Measurements from ENCODE around the gene GPT2.

Gene GPT2

GRCh38 chr16:46889245-46889941 lies 5.2 kb downstream of the GPT2 start:
- no peak overlapping the region for H3K9ac ChIP-seq (ENCODE audit: low read depth, low read length)
- peaks cover 61% of the 10 kb centered on the region for H3K36me3 ChIP-seq (ENCODE audit: insufficient read depth, low read depth, low read length)
- peaks cover 16% of the 10 kb centered on the region for H3K4me1 ChIP-seq (ENCODE audit: insufficient read depth, low read length)

GRCh38 chr16:46889942-46890300 lies 5.8 kb downstream of the GPT2 start:
- Histone ChIP-seq H3K4me1 (ENCODE audit: insufficient read depth, low read length) (peaks cover 16% of the 10 kb centered on the region), H3K27me3 (ENCODE audit: insufficient read depth, low read length) (no peaks in the 10 kb centered on the region), H3K4me3 (ENCODE audit: low read length) (no peak overlapping the region), H3K27ac (ENCODE audit: low read length) (no peak overlapping the region), H3K9me3 (ENCODE audit: insufficient read depth, low read depth, low read length) (no peaks in the 10 kb centered on the region), H3K9ac (ENCODE audit: low read depth, low read length) (no peak overlapping the region), H3K36me3 (ENCODE audit: insufficient read depth, low read depth, low read length) (peaks cover 62% of the 10 kb centered on the region)

More at GRCh38 chr16:46889245-46889941, 5.2 kb downstream of the GPT2 start:
- Histone ChIP-seq H3K9me3 (ENCODE audit: insufficient read depth, low read depth, low read length) (no peaks in the 10 kb centered on the region), H3K4me3 (ENCODE audit: low read length) (no peak overlapping the region), H3K27ac (ENCODE audit: low read length) (no peak overlapping the region), H3K27me3 (ENCODE audit: insufficient read depth, low read length) (no peaks in the 10 kb centered on the region)

- Histone ChIP-seq H3K4me3 (ENCODE audit: low read length) (no peak overlapping the region), H3K9ac (ENCODE audit: low read depth, low read length) (no peak overlapping the region), H3K27me3 (ENCODE audit: insufficient read depth, low read length) (no peaks in the 10 kb centered on the region), H3K36me3 (ENCODE audit: insufficient read depth, low read depth, low read length) (peaks cover 69% of the 10 kb centered on the region), H3K27ac (ENCODE audit: low read length) (no peak overlapping the region), H3K4me1 (ENCODE audit: insufficient read depth, low read length) (peaks cover 3% of the 10 kb centered on the region; the same call in 1 of the 2 replicates), H3K9me3 (ENCODE audit: insufficient read depth, low read depth, low read length) (no peaks in the 10 kb centered on the region)
These were observed 7.7 kb downstream of the GPT2 start for GRCh38 chr16:46891910-46892309.

GRCh38 chr16:46894036-46894672 lies 10.0 kb downstream of the GPT2 start:
- H3K9ac ChIP-seq (ENCODE audit: low read depth, low read length) = no peak overlapping the region
- H3K36me3 ChIP-seq (ENCODE audit: insufficient read depth, low read depth, low read length) = peaks cover 65% of the 10 kb centered on the region
- H3K9me3 ChIP-seq (ENCODE audit: insufficient read depth, low read depth, low read length) = no peaks in the 10 kb centered on the region
- H3K27ac ChIP-seq (ENCODE audit: low read length) = no peak overlapping the region
- no peak overlapping the region for H3K4me3 ChIP-seq (ENCODE audit: low read length)
- 0 out of 2 replicates have a peak, but pooled peaks cover 3% of the 10 kb centered on the region for H3K4me1 ChIP-seq (ENCODE audit: insufficient read depth, low read length)
- H3K27me3 ChIP-seq (ENCODE audit: insufficient read depth, low read length) = no peaks in the 10 kb centered on the region

- H3K9me3 ChIP-seq (ENCODE audit: insufficient read depth, low read depth, low read length) = no peaks in the 10 kb centered on the region
- H3K9ac ChIP-seq (ENCODE audit: low read depth, low read length) = no peak overlapping the region
- H3K27ac ChIP-seq (ENCODE audit: low read length) = no peak overlapping the region
- 0 out of 2 replicates have a peak, but pooled peaks cover 3% of the 10 kb centered on the region for H3K4me1 ChIP-seq (ENCODE audit: insufficient read depth, low read length)
- peaks cover 65% of the 10 kb centered on the region for H3K36me3 ChIP-seq (ENCODE audit: insufficient read depth, low read depth, low read length)
- H3K27me3 ChIP-seq (ENCODE audit: insufficient read depth, low read length) = no peaks in the 10 kb centered on the region
- no peak overlapping the region for H3K4me3 ChIP-seq (ENCODE audit: low read length)
These were observed 11.5 kb downstream of the GPT2 start for GRCh38 chr16:46895399-46896313.

GRCh38 chr16:46896314-46896968 lies 12.3 kb downstream of the GPT2 start:
- no peak overlapping the region for H3K27ac ChIP-seq (ENCODE audit: low read length)
- H3K9ac ChIP-seq (ENCODE audit: low read depth, low read length) = no peak overlapping the region
- no peaks in the 10 kb centered on the region for H3K27me3 ChIP-seq (ENCODE audit: insufficient read depth, low read length)
- no peaks in the 10 kb centered on the region for H3K9me3 ChIP-seq (ENCODE audit: insufficient read depth, low read depth, low read length)
- H3K4me1 ChIP-seq (ENCODE audit: insufficient read depth, low read length) = 0 out of 2 replicates have a peak, but pooled peaks cover 3% of the 10 kb centered on the region
- H3K4me3 ChIP-seq (ENCODE audit: low read length) = no peak overlapping the region
- peaks cover 70% of the 10 kb centered on the region for H3K36me3 ChIP-seq (ENCODE audit: insufficient read depth, low read depth, low read length)

GRCh38 chr16:46897471-46897870 lies 13.3 kb downstream of the GPT2 start:
- H3K27me3 ChIP-seq (ENCODE audit: insufficient read depth, low read length) = no peaks in the 10 kb centered on the region
- no peaks in the 10 kb centered on the region for H3K9me3 ChIP-seq (ENCODE audit: insufficient read depth, low read depth, low read length)
- H3K9ac ChIP-seq (ENCODE audit: low read depth, low read length) = no peak overlapping the region
- no peak overlapping the region for H3K27ac ChIP-seq (ENCODE audit: low read length)
- 0 out of 2 replicates have a peak, but pooled peaks cover 3% of the 10 kb centered on the region for H3K4me1 ChIP-seq (ENCODE audit: insufficient read depth, low read length)
- no peak overlapping the region for H3K4me3 ChIP-seq (ENCODE audit: low read length)
- H3K36me3 ChIP-seq (ENCODE audit: insufficient read depth, low read depth, low read length) = peaks cover 70% of the 10 kb centered on the region

GRCh38 chr16:46898006-46898405 lies 13.8 kb downstream of the GPT2 start:
- Histone ChIP-seq H3K27ac (ENCODE audit: low read length) (no peak overlapping the region), H3K4me3 (ENCODE audit: low read length) (no peak overlapping the region), H3K36me3 (ENCODE audit: insufficient read depth, low read depth, low read length) (peaks cover 72% of the 10 kb centered on the region), H3K27me3 (ENCODE audit: insufficient read depth, low read length) (no peaks in the 10 kb centered on the region), H3K4me1 (ENCODE audit: insufficient read depth, low read length) (0 out of 2 replicates have a peak, but pooled peaks cover 3% of the 10 kb centered on the region), H3K9ac (ENCODE audit: low read depth, low read length) (no peak overlapping the region), H3K9me3 (ENCODE audit: insufficient read depth, low read depth, low read length) (no peaks in the 10 kb centered on the region)

GRCh38 chr16:46899443-46900143 lies 15.4 kb downstream of the GPT2 start:
- no peak overlapping the region for H3K9ac ChIP-seq (ENCODE audit: low read depth, low read length)
- no peak overlapping the region for H3K27ac ChIP-seq (ENCODE audit: low read length)
- no peak overlapping the region for H3K4me3 ChIP-seq (ENCODE audit: low read length)
- H3K9me3 ChIP-seq (ENCODE audit: insufficient read depth, low read depth, low read length) = no peaks in the 10 kb centered on the region
- no peaks in the 10 kb centered on the region for H3K27me3 ChIP-seq (ENCODE audit: insufficient read depth, low read length)
- H3K36me3 ChIP-seq (ENCODE audit: insufficient read depth, low read depth, low read length) = peaks cover 72% of the 10 kb centered on the region
- 0 out of 2 replicates have a peak, but pooled peaks cover 3% of the 10 kb centered on the region for H3K4me1 ChIP-seq (ENCODE audit: insufficient read depth, low read length)

GRCh38 chr16:46900455-46901235 lies 16.5 kb downstream of the GPT2 start:
- Histone ChIP-seq H3K27me3 (ENCODE audit: insufficient read depth, low read length) (no peaks in the 10 kb centered on the region), H3K4me1 (ENCODE audit: insufficient read depth, low read length) (0 out of 2 replicates have a peak, but pooled peaks cover 3% of the 10 kb centered on the region), H3K27ac (ENCODE audit: low read length) (no peak overlapping the region), H3K9me3 (ENCODE audit: insufficient read depth, low read depth, low read length) (no peaks in the 10 kb centered on the region), H3K36me3 (ENCODE audit: insufficient read depth, low read depth, low read length) (peaks cover 78% of the 10 kb centered on the region), H3K9ac (ENCODE audit: low read depth, low read length) (no peak overlapping the region), H3K4me3 (ENCODE audit: low read length) (no peak overlapping the region)

Data from iPS-20b (cell line).